Measurements from ENCODE around the gene OGG1. TPM values are rescaled to one million over a fixed set of nuclear protein-coding genes. Genes with fewer than 3 reads are reported as not detected.
A peak's percentile ranks its signal among the peaks of the same experiment; 100 is the strongest.

OGG1 gene
- 22.1 and 48.7 TPM in 2 replicates for total RNA-seq (2014; rRNA removed; shearing (Covaris generic); ENCODE audit: low replicate concordance)

DNA sequence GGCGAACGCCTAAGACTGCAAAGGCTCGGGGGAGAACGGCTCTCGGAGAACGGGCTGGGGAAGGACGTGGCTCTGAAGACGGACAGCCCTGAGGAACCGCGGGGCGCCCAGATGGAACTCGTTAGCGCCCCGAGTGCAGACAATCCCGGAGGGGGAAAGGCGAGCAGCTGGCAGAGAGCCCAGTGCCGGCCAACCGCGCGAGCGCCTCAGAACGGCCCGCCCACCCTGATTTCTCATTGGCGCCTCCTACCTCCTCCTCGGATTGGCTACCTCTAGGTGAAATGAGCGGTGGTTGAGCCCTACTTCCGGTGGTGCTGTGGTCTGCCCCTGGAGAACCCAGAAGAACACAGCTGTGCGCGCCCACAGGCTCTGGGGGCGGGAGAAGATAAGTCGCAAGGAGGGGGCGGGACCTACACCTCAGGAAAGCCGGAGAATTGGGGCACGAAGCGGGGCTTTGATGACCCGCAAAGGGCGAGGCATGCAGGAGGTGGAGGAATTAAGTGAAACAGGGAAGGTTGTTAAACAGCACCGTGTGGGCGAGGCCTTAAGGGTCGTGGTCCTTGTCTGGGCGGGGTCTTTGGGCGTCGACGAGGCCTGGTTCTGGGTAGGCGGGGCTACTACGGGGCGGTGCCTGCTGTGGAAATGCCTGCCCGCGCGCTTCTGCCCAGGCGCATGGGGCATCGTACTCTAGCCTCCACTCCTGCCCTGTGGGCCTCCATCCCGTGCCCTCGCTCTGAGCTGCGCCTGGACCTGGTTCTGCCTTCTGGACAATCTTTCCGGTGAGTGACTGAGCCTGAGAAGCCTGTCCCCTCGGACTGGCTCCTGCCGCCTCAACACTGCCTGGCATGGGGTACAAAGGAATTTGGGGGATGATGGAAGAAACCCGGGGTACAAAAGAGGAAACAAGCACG, at the start of gene OGG1:
Gene OGG1 (plus strand): TSS at position 308 of the 911 bp plus-strand sequence. CDS start 335 bp downstream, at position 643.
- peak within 1 kb of the TSS; percentile 75 for H3K4me3 ChIP-seq (ENCODE audit: low read length)
- H3K27ac ChIP-seq (ENCODE audit: low read length) = peak within 1 kb of the TSS; percentile 72
- H3K9ac ChIP-seq (ENCODE audit: low read length) = peak within 1 kb of the TSS; percentile 80
- peak within 1 kb of the TSS; percentile 55; the same call in 1 of the 2 replicates for H2AFZ ChIP-seq (ENCODE audit: low read length)
- peak; percentile 99 for DNase-seq
- peaks cover 22% of the 10 kb centered on the region; the same call in 1 of the 2 replicates for H3K36me3 ChIP-seq (ENCODE audit: insufficient read depth, low read length)
- H3K9me3 ChIP-seq (ENCODE audit: low read length) = no peaks in the 10 kb centered on the region
- no peaks in the 10 kb centered on the region for H4K20me1 ChIP-seq (ENCODE audit: insufficient read depth, low read depth, low read length)
- H3K4me2 ChIP-seq (ENCODE audit: low read depth, low read length, poor library complexity, severe bottlenecking) = peak within 1 kb of the TSS; percentile 87
- H3K4me1 ChIP-seq (ENCODE audit: low read length) = peaks cover 32% of the 10 kb centered on the region
- no peaks in the 10 kb centered on the region for H3K9me2 ChIP-seq (replicated peaks; ENCODE audit: insufficient read depth, low read length)
- H3K27me3 ChIP-seq (ENCODE audit: low read length) = no peaks in the 10 kb centered on the region
- H3K79me2 ChIP-seq (ENCODE audit: low read length) = peaks cover 19% of the 10 kb centered on the region

DNA sequence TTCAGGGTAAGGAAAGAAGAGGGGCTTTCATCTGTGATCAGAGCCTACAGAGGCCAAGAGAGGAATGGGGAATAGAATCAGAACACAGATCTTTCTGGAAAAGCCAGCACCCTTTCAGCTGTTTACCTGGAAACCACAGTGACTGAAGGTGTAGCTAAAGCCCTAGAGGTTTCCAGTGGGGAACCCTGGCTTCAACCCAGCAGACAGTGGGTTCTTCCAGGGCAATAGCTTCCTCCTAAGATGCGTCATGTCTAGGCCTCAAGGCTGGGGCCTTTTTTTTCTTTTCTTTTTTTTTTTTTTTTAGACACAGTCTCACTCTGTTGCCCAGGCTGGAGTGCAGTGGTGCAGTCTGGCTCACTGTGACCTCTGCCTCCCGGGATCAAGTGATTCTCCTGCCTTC, 49.2 kb upstream of the OGG1 start:
- H3K27me3 ChIP-seq (ENCODE audit: low read length) = no peaks in the 10 kb centered on the region
- H3K4me3 ChIP-seq (ENCODE audit: low read length) = no peak overlapping the region
- H3K4me2 ChIP-seq (ENCODE audit: low read depth, low read length, poor library complexity, severe bottlenecking) = no peak overlapping the region
- H3K9me3 ChIP-seq (ENCODE audit: low read length) = no peaks in the 10 kb centered on the region
- H2AFZ ChIP-seq (ENCODE audit: low read length) = no peak overlapping the region
- no peak for DNase-seq
- H3K79me2 ChIP-seq (ENCODE audit: low read length) = no peaks in the 10 kb centered on the region
- H3K9ac ChIP-seq (ENCODE audit: low read length) = no peak overlapping the region
- no peaks in the 10 kb centered on the region for H3K9me2 ChIP-seq (replicated peaks; ENCODE audit: insufficient read depth, low read length)
- no peaks in the 10 kb centered on the region for H4K20me1 ChIP-seq (ENCODE audit: insufficient read depth, low read depth, low read length)
- H3K27ac ChIP-seq (ENCODE audit: low read length) = no peak overlapping the region
- no peaks in the 10 kb centered on the region; the same call in 1 of the 2 replicates for H3K36me3 ChIP-seq (ENCODE audit: insufficient read depth, low read length)
- no peaks in the 10 kb centered on the region for H3K4me1 ChIP-seq (ENCODE audit: low read length)

DNA sequence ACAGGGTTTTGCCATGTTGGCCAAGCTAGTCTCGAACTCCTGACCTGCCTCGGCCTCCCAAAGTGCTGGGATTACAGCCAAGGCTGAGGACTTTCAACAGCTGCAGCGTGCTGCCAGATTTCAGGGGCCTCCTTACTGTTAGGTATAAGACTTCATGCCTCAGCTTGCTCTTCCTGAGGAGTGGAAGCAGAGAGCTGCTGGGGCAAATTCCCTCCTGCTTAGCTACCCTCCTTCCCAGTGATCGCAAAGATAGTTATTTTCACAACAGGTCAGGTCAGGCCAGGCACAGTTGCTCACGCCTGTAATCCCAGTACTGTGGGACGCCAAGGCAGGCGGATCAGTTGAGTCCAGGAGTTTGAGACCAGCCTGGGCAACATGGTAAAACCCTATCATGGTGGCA, 48.7 kb upstream of the OGG1 start:
- no peaks in the 10 kb centered on the region for H3K9me2 ChIP-seq (replicated peaks; ENCODE audit: insufficient read depth, low read length)
- no peaks in the 10 kb centered on the region for H3K79me2 ChIP-seq (ENCODE audit: low read length)
- no peak overlapping the region for H3K27ac ChIP-seq (ENCODE audit: low read length)
- H3K9ac ChIP-seq (ENCODE audit: low read length) = no peak overlapping the region
- H3K4me3 ChIP-seq (ENCODE audit: low read length) = no peak overlapping the region
- H3K4me2 ChIP-seq (ENCODE audit: low read depth, low read length, poor library complexity, severe bottlenecking) = no peak overlapping the region
- no peaks in the 10 kb centered on the region for H3K9me3 ChIP-seq (ENCODE audit: low read length)
- DNase-seq = no peak
- no peaks in the 10 kb centered on the region for H3K4me1 ChIP-seq (ENCODE audit: low read length)
- H4K20me1 ChIP-seq (ENCODE audit: insufficient read depth, low read depth, low read length) = no peaks in the 10 kb centered on the region
- no peaks in the 10 kb centered on the region for H3K27me3 ChIP-seq (ENCODE audit: low read length)
- no peak overlapping the region for H2AFZ ChIP-seq (ENCODE audit: low read length)
- H3K36me3 ChIP-seq (ENCODE audit: insufficient read depth, low read length) = no peaks in the 10 kb centered on the region; the same call in 1 of the 2 replicates

DNA sequence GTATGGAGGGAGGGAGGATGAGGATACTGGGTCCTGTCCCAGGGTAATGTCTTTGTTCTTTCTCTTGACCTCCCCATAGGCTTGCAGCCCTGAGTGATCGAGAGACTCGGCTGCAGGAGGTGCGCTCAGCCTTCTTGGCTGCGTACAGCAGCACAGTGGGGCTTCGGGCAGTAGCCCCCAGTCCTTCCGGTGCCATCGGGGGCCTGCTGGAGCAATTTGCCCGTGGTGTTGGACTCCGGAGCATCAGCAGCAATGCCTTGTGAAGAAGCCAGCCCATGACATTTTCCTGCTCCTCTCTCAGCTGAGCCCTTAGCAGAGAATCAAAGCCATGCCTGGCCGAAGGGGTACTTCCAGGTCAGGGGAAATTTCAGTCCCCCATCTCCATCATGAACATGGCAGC, 48.0 kb upstream of the OGG1 start:
- Histone ChIP-seq H2AFZ (ENCODE audit: low read length) (no peak overlapping the region), H3K27me3 (ENCODE audit: low read length) (no peaks in the 10 kb centered on the region), H3K4me3 (ENCODE audit: low read length) (no peak overlapping the region), H3K4me1 (ENCODE audit: low read length) (no peaks in the 10 kb centered on the region), H3K9ac (ENCODE audit: low read length) (no peak overlapping the region), H3K36me3 (ENCODE audit: insufficient read depth, low read length) (no peaks in the 10 kb centered on the region; the same call in 1 of the 2 replicates), H3K4me2 (ENCODE audit: low read depth, low read length, poor library complexity, severe bottlenecking) (no peak overlapping the region), H3K9me3 (ENCODE audit: low read length) (no peaks in the 10 kb centered on the region), H4K20me1 (ENCODE audit: insufficient read depth, low read depth, low read length) (no peaks in the 10 kb centered on the region), H3K9me2 (replicated peaks; ENCODE audit: insufficient read depth, low read length) (no peaks in the 10 kb centered on the region), H3K79me2 (ENCODE audit: low read length) (no peaks in the 10 kb centered on the region), H3K27ac (ENCODE audit: low read length) (no peak overlapping the region)
- no peak for DNase-seq

DNA sequence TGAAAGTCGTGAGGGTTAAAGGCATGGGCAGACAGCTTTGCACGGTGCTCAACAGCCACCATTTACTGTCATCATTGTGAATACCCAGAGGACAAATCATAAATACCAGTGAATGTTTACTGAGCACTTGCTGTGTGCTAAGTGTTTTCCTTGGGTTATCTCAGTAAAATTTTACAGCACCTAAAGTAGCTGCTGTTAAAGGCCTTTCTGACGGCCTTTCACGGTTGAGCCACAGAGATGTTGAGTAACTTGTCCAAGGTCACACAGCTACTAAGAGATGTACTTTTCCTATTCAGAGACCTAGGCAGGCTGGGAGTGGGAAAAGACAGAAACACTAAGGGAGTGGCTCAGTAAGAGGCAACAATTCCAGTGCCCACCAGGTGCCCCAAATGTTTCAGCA, 46.5 kb upstream of the OGG1 start:
- DNase-seq = no peak
- H3K9me3 ChIP-seq (ENCODE audit: low read length) = no peaks in the 10 kb centered on the region
- no peak overlapping the region for H3K27ac ChIP-seq (ENCODE audit: low read length)
- H3K4me1 ChIP-seq (ENCODE audit: low read length) = no peaks in the 10 kb centered on the region
- no peaks in the 10 kb centered on the region for H3K79me2 ChIP-seq (ENCODE audit: low read length)
- no peak overlapping the region for H3K4me3 ChIP-seq (ENCODE audit: low read length)
- no peak overlapping the region for H3K9ac ChIP-seq (ENCODE audit: low read length)
- no peaks in the 10 kb centered on the region for H3K36me3 ChIP-seq (ENCODE audit: insufficient read depth, low read length)
- H4K20me1 ChIP-seq (ENCODE audit: insufficient read depth, low read depth, low read length) = no peaks in the 10 kb centered on the region
- H3K4me2 ChIP-seq (ENCODE audit: low read depth, low read length, poor library complexity, severe bottlenecking) = no peak overlapping the region
- no peaks in the 10 kb centered on the region for H3K9me2 ChIP-seq (replicated peaks; ENCODE audit: insufficient read depth, low read length)
- H3K27me3 ChIP-seq (ENCODE audit: low read length) = no peaks in the 10 kb centered on the region
- H2AFZ ChIP-seq (ENCODE audit: low read length) = no peak overlapping the region

DNA sequence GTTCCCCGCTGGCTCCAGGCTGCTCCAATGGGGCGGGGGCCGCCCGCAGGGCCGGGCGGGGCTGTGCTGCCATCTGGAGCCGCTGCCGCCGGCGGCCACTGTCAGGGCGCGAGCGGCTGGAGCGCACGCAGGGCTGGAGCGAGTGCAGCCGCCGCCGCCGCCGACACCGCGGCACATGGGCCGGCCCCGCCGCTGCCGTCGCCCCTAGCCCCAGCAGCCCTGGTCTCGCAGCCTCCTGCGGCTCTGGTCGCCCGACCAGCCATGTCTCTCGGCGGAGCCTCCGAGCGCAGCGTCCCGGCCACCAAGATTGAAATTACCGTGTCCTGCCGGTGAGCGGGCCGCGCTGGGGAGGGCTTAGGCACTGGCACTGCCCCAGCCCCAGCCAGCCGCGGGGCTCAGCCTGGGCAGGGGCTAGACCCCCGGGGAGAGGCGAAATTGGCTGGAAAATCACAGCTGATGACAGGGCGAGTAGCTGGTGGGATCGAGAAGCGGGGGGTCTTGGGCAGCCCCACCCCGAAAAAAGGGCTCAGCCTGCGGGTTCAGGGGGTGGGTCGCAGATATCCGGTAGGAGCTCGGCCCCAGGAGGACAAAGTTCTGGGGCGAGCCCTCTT, 45.9 kb upstream of the OGG1 start, which contains the start of gene CPNE9:
Gene CPNE9 (plus strand): TSS at position 98 of the 611 bp plus-strand sequence. CDS start 164 bp downstream, at position 262.
- H3K4me2 ChIP-seq (ENCODE audit: low read depth, low read length, poor library complexity, severe bottlenecking) = no peak within 1 kb of the TSS
- DNase-seq = no peak
- H3K4me1 ChIP-seq (ENCODE audit: low read length) = no peaks in the 10 kb centered on the region
- no peaks in the 10 kb centered on the region for H4K20me1 ChIP-seq (ENCODE audit: insufficient read depth, low read depth, low read length)
- no peaks in the 10 kb centered on the region for H3K27me3 ChIP-seq (ENCODE audit: low read length)
- no peak within 1 kb of the TSS for H3K9ac ChIP-seq (ENCODE audit: low read length)
- H3K36me3 ChIP-seq (ENCODE audit: insufficient read depth, low read length) = no peaks in the 10 kb centered on the region
- no peak within 1 kb of the TSS for H3K4me3 ChIP-seq (ENCODE audit: low read length)
- H3K79me2 ChIP-seq (ENCODE audit: low read length) = no peaks in the 10 kb centered on the region
- H3K9me3 ChIP-seq (ENCODE audit: low read length) = no peaks in the 10 kb centered on the region
- no peak within 1 kb of the TSS for H3K27ac ChIP-seq (ENCODE audit: low read length)
- H2AFZ ChIP-seq (ENCODE audit: low read length) = no peak within 1 kb of the TSS
- H3K9me2 ChIP-seq (replicated peaks; ENCODE audit: insufficient read depth, low read length) = no peaks in the 10 kb centered on the region

DNA sequence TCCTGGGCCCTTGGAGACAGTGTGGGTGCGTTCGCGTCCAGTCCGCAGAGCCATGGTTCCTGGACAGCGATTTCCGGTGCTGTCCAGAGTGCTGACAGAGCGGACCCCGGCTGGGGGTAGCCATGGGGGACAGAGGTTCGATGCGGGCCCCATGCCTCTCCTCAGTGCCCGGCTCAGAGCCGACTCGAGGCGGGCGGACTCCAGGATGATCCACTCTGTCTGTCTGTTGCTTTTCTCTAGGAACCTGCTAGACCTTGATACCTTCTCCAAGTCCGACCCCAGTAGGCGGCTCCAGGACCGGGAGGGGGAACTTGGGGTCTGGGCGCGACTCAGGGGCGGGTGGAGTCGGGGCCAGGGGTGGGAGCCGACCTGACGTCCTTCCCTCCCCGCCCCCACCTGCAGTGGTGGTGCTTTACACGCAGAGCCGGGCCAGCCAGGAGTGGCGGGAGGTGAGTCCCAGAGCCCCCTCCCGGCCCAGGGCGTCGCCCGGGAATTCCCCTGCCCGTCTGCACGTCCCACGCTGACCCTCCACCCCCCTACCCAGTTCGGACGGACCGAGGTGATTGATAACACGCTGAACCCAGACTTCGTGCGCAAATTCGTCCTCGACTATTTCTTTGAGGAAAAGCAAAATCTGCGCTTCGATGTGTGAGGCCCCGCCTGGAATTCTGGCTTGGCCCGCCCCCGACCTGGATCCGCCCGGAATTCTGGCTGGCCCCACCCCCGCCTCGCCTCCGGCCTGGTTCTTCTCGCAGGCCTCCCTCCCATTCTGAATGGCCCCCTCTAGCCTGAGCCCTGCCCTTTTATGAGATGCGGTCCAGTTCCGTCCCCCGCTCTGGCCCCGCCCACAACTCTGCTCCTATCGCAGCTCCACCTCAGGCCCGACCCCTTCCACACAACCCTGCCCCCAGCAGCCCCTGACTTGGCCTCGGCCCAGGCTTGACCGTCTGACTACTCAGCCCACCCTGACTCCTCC, 45.1 kb upstream of the OGG1 start:
- no peaks in the 10 kb centered on the region for H3K79me2 ChIP-seq (ENCODE audit: low read length)
- no peak overlapping the region for H3K27ac ChIP-seq (ENCODE audit: low read length)
- H3K9me3 ChIP-seq (ENCODE audit: low read length) = no peaks in the 10 kb centered on the region
- H3K4me2 ChIP-seq (ENCODE audit: low read depth, low read length, poor library complexity, severe bottlenecking) = no peak overlapping the region
- H3K4me1 ChIP-seq (ENCODE audit: low read length) = no peaks in the 10 kb centered on the region
- no peak overlapping the region for H2AFZ ChIP-seq (ENCODE audit: low read length)
- no peaks in the 10 kb centered on the region for H3K9me2 ChIP-seq (replicated peaks; ENCODE audit: insufficient read depth, low read length)
- no peaks in the 10 kb centered on the region for H3K27me3 ChIP-seq (ENCODE audit: low read length)
- no peak for DNase-seq
- no peaks in the 10 kb centered on the region for H3K36me3 ChIP-seq (ENCODE audit: insufficient read depth, low read length)
- H3K4me3 ChIP-seq (ENCODE audit: low read length) = no peak overlapping the region
- no peak overlapping the region for H3K9ac ChIP-seq (ENCODE audit: low read length)
- H4K20me1 ChIP-seq (ENCODE audit: insufficient read depth, low read depth, low read length) = no peaks in the 10 kb centered on the region
